HG02642 (cell line): ENCODE data around the gene SFT2D1.
"Not testable (repeated sequence)": the region's sequence is repeated elsewhere in the genome, so short reads cannot be mapped to it uniquely, and the experiment has no call there.

Experiments used
- ATAC-seq: cut with Tn5 transposase; IDR thresholded peaks from one replicate; pipeline ENCODE4 v1.9.1; 2021; ENCODE audit warnings: mild to moderate bottlenecking; ENCODE audit not compliant: unreplicated experiment, poor library complexity

Gene SFT2D1

GRCh38 chr6:166342349-166343149 is at the start of gene SFT2D1:
Gene SFT2D1, minus strand, starts transcription at chr6:166342545. Its CDS starts 64 bp downstream, at chr6:166342481.
- peak; percentile 93 for ATAC-seq

DNA sequence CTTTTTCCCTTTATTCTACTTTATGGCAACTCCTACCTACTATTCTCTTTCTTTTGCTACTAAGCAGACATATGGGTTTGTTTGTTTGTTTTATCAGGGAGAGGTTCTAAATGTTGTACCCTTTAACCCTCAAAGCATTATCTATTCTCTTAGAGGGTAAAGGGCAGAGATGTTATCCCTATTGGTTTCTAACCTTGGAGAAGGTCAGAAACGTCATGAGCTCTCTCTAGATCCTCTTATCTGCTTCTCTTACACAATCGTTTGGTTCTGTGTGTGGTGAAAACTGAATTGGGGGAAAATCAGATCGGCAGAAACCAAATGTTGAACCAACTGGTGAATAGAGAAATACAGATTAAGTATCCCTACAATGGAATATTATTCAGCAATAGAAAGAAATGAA is 46.8 kb upstream of the SFT2D1 start:
- no peak for ATAC-seq

DNA sequence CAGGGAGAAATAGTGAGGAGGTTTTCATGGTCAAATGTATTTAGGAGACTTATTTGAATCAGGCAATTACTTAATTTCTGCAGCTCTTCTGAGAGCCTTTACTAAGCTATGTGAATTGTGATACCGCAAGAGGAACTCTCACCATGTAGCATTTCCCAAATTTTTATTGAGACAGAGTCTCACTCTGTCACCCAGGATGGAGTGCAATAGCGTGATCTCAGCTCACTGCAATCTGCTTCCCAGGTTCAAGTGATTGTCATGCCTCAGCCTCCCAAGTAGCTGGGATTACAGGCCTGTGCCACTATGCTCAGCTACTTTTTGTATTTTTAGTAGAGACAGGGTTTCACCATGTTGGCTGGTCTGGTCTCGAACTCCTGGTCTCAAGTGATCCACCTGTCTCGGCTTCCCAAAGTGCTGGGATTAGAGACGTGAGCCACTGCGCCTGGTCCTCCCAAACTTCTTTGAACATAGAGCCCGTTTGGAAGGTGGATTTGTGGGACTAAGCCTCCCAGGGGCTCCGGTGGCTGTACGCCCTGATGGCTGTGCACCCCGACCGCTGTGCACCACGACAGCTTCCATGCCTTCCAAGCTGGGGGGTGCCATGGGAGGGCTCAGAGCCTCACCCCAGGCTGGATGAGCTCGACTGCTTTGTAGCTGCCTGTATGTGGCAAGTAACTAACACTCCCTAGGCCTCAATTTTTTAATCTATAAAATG is 46.1 kb upstream of the SFT2D1 start:
- no peak for ATAC-seq

DNA sequence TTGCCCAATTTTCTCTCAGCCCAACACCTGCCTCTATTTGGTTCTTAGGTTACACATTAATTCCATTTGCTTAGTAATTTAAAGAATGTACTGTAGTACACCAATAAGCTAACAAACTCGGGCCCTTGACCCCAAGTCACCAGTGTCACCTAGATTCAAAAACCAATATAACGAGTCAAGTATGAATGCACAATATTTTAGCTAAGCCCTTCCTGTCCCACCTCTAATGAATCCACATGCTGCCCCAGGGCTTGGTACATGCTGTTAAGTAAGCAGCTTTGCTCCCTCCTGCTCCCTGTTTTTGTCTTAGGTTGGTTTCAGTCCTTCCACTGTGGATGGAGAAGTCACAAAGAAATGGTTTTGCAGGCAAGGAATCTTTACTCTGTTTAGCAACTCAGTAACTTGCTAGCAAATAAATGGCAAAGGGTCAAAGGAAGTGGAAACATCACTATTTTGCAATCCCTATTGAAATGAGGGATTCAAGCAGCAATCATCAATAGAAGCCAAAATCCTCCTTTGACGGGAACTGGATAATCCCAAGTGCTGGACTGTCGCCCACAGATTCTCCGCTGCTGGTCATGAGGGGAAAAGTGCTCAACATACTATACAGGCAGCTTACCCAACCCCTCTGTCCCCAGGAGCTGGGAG is 45.4 kb upstream of the SFT2D1 start:
- no peak for ATAC-seq

- ATAC-seq = not testable (repeated sequence)
Measured at GRCh38 chr6:166387098-166387497, 44.8 kb upstream of the SFT2D1 start.

DNA sequence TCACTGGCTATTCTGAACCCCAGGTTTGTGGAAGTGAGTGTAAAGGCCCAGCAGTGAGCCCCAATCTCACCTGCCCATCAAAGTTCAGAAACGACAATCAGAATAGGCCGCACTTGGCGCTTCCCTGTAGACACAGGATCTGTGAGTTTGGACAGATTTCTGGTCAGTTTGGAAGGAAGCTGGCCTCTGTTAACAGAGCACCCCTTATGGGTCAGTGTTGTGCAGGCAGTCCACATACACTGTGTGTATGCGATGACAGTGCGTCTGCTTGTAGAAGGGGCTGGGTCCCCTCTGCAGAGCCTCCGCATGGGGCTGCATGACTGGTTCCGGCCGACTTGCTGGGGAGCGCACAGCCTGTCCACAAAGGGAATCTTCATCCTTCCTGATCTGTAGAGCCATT is 43.8 kb upstream of the SFT2D1 start:
- no peak for ATAC-seq

DNA sequence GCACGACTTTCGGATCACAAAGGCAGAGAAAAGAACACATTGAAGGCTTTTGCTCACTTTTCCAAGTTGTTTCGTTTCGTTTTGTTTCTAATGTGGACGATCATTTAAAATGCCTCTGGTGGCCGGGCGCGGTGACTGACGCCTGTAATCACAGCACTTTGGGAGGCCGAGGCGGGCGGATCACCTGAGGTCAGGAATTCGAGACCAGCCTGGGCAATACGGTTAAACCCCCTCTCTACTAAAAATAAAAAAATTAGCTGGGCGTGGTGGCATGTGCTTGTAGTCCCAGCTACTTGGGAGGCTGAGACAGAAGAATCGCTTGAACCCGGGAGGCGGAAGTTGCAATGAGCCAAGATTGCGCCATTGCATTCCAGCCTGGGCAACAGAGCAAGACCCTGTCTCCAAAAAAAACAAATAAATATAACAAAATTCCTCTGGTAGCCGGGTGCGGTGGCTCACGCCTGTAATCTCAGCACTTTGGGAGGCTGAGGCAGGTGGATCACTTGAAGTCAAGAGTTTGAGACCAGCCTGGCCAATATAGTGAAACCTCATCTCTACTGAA is 41.5 kb upstream of the SFT2D1 start:
- not testable (repeated sequence) for ATAC-seq

DNA sequence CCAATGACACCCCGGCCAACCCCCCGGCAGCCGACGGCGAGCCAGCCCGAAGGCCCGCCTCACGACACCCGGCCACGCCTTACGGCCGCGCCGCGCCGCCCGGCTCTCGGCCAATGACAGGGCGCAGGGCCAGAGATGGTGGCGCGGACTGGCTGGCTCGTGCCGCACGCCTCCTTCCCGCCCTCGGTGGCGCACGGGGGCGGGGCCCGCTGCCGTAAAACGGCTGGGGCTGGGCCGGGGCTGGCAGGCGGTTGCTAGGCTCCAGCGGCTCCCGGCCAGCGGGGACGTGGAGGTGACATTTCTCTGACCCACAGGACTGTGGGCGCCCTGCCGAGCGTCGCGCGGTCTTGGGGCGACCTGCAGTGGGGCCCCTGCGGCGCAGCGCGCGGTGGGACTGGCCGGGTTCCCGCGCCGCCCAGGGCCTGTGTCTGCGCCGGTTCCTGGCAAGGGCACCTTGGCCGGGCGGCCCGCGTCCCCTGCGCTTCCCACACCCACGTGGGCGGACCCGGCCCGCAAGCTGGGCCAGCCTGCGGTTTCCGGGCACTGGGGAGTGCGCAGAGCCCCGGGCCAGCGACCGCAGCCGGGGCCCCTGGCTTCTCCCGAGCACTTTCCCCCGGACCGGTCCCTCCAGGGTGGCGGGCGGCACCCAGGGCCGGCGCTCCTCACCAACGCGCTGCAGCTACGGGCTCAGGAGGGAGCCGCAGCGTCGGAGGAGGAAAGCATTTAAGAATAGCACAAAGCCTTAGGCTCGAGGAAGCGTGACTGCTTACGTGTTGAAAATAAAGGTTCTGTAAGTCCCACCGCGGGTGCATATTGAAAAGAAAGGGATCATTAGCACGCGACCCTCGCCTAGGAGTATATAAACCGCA is 40.8 kb upstream of the SFT2D1 start, which contains the start of gene MPC1:
Gene MPC1 (minus strand): TSS at position 8 of the 869 bp plus-strand sequence. CDS start 64 bp downstream, outside the sequence.
- ATAC-seq = peak; percentile 89

- no peak for ATAC-seq
Measured at GRCh38 chr6:166382500-166382932, 40.2 kb upstream of the SFT2D1 start.

DNA sequence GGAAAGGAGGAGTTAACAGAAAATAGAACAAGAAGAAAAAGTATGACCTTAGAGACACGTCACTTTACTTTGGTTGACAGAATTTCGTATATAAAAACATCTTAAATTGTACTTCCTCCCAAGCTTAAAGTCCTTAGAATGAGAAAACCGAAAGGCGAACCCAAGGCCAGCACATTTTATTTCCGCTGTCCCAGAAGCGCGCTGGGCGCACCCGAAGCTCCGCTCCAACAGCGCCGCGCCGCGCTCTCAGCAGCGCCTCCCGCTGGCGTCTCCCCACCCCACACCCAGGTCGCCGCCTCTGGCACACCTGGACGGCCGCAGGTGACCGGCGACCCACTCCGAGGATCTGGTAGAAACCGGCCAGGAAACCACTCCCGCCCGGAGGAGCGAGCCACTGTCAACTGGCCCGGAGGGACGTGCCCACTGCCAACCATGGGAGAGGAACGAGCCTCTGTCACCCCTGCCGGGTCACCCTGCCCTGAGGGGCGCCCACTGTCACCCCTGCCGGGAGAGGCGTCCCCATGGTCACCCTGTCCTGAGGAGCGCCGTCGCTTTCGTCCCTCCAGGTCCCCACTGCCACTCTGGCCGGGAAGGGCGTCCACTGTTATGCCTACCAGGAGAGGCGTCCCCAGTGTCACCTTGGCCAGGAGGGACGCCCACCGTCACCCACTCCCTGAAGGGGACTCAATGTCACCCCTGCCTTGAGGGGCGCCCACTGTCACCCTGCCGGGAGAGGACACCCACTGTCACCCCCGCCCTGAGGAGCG is 39.6 kb upstream of the SFT2D1 start:
- peak; percentile 48 for ATAC-seq

DNA sequence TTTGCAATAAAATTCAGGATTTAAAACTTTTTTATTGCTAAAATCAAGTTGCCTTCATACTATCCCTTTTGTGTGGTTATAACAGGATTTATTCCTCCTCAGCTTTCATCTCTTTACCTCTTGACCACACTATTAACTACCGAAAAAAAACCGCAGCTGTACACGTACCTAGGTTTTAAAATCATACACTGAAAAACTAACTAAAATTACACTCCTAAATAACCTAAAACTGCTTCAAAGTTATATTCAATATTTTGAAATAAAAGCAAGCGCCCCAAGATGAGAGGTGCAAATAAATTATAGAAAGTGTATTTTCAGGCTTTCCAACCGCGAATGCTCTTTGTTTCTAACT is 39.0 kb upstream of the SFT2D1 start:
- ATAC-seq = no peak

DNA sequence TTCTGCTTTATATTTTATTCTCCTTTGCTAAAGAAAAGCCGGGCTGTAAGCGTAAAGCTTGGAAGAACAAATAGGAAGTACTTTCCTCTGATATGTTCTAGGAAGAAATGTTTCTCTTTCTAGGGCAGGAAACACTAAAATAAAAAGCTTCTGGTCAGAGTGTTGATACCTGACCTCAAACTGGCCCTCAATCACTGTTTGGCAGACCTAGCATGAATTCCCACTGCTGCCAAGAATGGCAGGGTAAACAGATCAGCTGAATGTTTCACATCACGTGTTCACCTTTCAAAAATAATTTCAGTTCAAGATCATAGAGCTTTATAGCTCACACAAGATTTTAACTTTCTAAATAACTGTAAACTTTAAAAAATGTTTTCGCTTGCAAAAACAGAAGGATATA is 37.5 kb upstream of the SFT2D1 start:
- ATAC-seq = no peak

- no peak for ATAC-seq
Measured at GRCh38 chr6:166379103-166379586, 36.8 kb upstream of the SFT2D1 start.

DNA sequence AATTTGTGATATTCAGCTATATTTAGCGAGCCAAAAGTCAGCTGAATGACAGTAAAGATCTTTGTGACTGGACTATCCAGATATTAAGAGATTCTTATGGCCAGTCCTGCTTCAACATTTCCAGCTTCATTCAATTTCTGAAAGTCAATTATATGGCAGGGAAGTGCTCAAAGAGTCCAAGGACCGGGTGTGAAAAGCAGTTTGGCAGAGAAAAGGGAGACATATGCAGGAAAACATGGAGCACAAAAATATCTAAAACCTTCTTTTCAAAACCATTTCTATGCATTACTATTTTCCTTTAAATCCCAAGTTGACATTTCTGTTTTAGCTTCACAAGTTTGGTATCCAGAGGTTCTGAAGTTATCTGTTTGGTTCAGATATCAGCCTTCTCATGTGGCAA is 35.4 kb upstream of the SFT2D1 start:
- no peak for ATAC-seq

DNA sequence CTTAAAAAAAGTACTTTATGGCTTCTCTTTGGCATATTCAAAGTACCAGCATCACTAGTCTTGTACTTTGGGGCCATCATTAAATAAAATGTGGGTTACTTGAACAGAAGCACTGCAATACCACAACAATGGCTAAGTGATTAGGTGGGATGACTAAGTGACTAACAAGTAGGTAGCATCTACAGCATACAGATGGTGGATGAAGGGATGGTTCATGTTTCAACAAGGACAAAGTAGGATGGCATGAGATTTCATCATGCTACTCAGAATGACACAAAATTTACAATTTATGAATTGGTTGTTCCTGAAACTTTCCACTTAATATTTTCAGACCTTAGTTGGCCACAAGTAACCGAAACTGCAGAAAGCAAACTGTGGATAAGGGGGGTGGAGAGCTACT is 32.7 kb upstream of the SFT2D1 start:
- no peak for ATAC-seq

GRCh38 chr6:166370489-166370888 is 28.1 kb upstream of the SFT2D1 start:
- ATAC-seq = no peak

GRCh38 chr6:166369782-166370181 is 27.4 kb upstream of the SFT2D1 start:
- no peak for ATAC-seq

DNA sequence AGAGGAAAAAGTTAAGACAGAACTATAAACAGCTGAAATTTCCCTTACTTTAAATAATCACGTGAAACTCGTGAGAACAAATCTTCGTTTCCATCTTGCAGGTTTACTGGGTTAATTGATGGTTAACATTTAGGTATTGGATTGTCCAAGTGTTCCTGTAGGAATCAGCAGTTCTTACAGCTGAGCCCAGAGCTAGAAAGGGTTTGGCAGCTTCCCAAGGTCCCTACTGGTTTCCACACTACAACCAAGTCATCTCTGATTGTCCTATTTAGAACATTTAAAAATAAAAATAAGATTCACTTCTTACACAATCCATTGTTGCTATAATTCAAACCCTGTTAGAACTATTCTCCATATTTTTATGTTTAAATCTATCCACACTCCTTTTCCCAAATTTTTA is 24.6 kb upstream of the SFT2D1 start:
- no peak for ATAC-seq

DNA sequence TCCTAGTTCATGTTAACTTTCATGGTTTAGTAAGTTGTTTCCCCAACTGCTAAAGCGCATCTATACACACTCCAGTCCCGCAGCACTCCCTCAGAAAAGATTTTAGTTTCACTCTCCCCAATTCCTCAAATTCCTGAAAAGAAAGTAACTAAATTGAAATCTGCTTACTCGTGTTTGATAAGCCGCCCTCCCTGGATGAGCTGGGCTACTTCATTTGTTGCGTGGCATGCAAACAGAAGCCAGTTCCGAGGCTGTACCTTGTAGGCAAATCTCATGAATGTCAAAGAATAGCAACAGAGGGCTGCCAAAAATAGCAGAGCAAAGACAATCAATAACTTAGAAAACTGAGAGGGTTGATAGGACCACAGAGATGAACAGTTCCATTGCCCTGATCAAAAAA is 23.5 kb upstream of the SFT2D1 start:
- ATAC-seq = no peak
